GM23248 (cell line): ENCODE results near the gene CDC42.
"Not testable (repeated sequence)": the region's sequence is repeated elsewhere in the genome, so short reads cannot be mapped to it uniquely, and the experiment has no call there.

Experiments
- EZH2 ChIP-seq: fragments of 200-600 bp; sonication (generic); IDR thresholded peaks from 2 replicates; pipeline ENCODE4 v1.6.1; 2018; ENCODE audit warnings: antibody characterized with exemption, mild to moderate bottlenecking; ENCODE audit not compliant: insufficient read depth, poor library complexity, severe bottlenecking
- EZH2phosphoT487 ChIP-seq: fragments of 200-600 bp; sonication (generic); IDR thresholded peaks from 2 replicates; pipeline ENCODE4 v1.6.1; 2018; ENCODE audit warnings: antibody characterized with exemption, moderate library complexity, mild to moderate bottlenecking, low read depth; ENCODE audit not compliant: insufficient read depth

DNA sequence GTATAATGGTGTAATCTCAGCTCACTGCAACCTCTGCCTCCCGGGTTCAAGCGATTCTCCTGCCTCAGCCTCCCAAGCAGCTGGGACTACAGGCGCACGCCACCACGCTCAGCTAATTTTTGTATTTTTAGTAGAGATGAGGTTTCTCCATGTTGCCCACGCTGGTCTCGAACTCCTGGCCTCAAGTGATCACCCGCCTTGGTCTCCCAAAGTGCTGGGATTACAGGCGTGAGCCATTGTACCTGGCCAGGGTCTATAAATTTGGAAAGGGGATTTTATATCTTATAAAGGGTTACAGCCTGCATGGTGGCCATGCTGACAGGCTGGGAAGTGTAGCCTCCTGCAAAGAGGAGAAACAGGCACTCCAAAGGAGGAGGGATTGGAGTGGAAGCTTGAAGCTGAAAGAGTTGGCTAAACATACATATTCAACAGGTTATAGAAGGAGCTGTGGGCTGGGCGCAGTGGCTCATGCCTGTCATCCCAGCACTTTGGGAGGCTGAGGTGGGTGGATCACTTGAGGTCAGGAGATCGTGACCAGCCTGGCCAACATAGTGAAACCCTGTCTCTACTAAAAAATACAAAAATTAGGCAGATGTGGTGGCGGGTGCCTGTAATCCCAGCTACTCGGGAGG, 37.8 kb upstream of the CDC42 start:
- TF ChIP-seq EZH2, EZH2phosphoT487: not testable (repeated sequence)
